Peyer's patch (tissue), 4 donors: ENCODE measurements around the gene FAM210A.

ENCODE experiments used
- CTCF ChIP-seq, 6 experiments: fragments of 450-650 bp in 4 of 6; fragments of 200-600 bp in 2 of 6; sonication (generic) in 1 of 6; IDR thresholded peaks; one replicate each; pipeline ENCODE4 v1.5.1; 2017 to 2019; ENCODE audit warnings: antibody characterized with exemption in 6 of 6, mild to moderate bottlenecking in 3 of 6, moderate library complexity in 1 of 6
- POLR2A ChIP-seq, 2 donors: fragments of 450-650 bp; IDR thresholded peaks; one replicate each; pipeline ENCODE4 v1.5.1; 2017; ENCODE audit warnings: antibody characterized with exemption in 2 of 2, mild to moderate bottlenecking in 2 of 2, moderate library complexity in 2 of 2

GRCh38 chr18:13713455-13714055, 12.8 kb downstream of the FAM210A start:
- TF ChIP-seq CTCF (IDR thresholded peaks at IDR 0.05) (no peak), POLR2A (IDR thresholded peaks at IDR 0.05) (no peak)
